HG02763 (cell line): Measurements from ENCODE around the gene ADAMTS20.
A peak's percentile ranks its signal among the peaks of the same experiment; 100 is the strongest.
"Not testable (repeated sequence)": the region's sequence is repeated elsewhere in the genome, so short reads cannot be mapped to it uniquely, and the experiment has no call there.

Experiments used
- ATAC-seq: cut with Tn5 transposase; IDR thresholded peaks from one replicate; pipeline ENCODE4 v1.9.1; 2021; ENCODE audit warnings: mild to moderate bottlenecking, moderate library complexity; ENCODE audit not compliant: unreplicated experiment

ADAMTS20 gene

GRCh38 chr12:43370263-43370662, 181.7 kb downstream of the ADAMTS20 start:
- no peak for ATAC-seq

GRCh38 chr12:43362910-43363694, 188.9 kb downstream of the ADAMTS20 start:
- ATAC-seq, result no peak

- ATAC-seq, result no peak
Measured at GRCh38 chr12:43361031-43361710, 190.8 kb downstream of the ADAMTS20 start.

GRCh38 chr12:43360001-43360400, 192.0 kb downstream of the ADAMTS20 start:
- not testable (repeated sequence) for ATAC-seq

GRCh38 chr12:43357141-43357540, 194.9 kb downstream of the ADAMTS20 start:
- ATAC-seq, result no peak

- no peak for ATAC-seq
Measured at GRCh38 chr12:43352001-43352400, 200.0 kb downstream of the ADAMTS20 start.

GRCh38 chr12:43349863-43350262, 202.1 kb downstream of the ADAMTS20 start:
- no peak for ATAC-seq

- no peak for ATAC-seq
Measured at GRCh38 chr12:43348221-43348620, 203.8 kb downstream of the ADAMTS20 start.

GRCh38 chr12:43347026-43347425, 205.0 kb downstream of the ADAMTS20 start:
- ATAC-seq, result no peak

- ATAC-seq, result no peak
Measured at GRCh38 chr12:43345023-43345422, 207.0 kb downstream of the ADAMTS20 start.

GRCh38 chr12:43341785-43342313, 210.2 kb downstream of the ADAMTS20 start:
- not testable (repeated sequence) for ATAC-seq

GRCh38 chr12:43338848-43339526, 213.0 kb downstream of the ADAMTS20 start:
- peak; percentile 55 for ATAC-seq

- ATAC-seq, result peak; percentile 39
Measured at GRCh38 chr12:43337571-43338444, 214.2 kb downstream of the ADAMTS20 start.

GRCh38 chr12:43336962-43337555, 214.9 kb downstream of the ADAMTS20 start:
- no peak for ATAC-seq

GRCh38 chr12:43333644-43334043, 218.4 kb downstream of the ADAMTS20 start:
- ATAC-seq, result no peak

- no peak for ATAC-seq
Measured at GRCh38 chr12:43332977-43333640, 218.9 kb downstream of the ADAMTS20 start.

GRCh38 chr12:43331935-43332334, 220.1 kb downstream of the ADAMTS20 start:
- no peak for ATAC-seq

- no peak for ATAC-seq
Measured at GRCh38 chr12:43329375-43329774, 222.6 kb downstream of the ADAMTS20 start.

- ATAC-seq, result peak; percentile 64
Measured at GRCh38 chr12:43325786-43326185, 226.2 kb downstream of the ADAMTS20 start.

- ATAC-seq, result no peak
Measured at GRCh38 chr12:43320281-43320680, 231.7 kb downstream of the ADAMTS20 start.
